Naive thymus-derived CD8-positive, alpha-beta T cell (primary cell): ENCODE data around the gene CABP7. TPM values are rescaled to one million over a fixed set of nuclear protein-coding genes. Genes with fewer than 3 reads are reported as not detected.

Source experiments
- ATAC-seq, 2 donors: fragments of 150-1000 bp; cut with Tn5 transposase in 1 of 2; sonication (Bioruptor Pico), chemical (Tn5 transposase) in 1 of 2; 1 replicate in 1 of 2; 2 replicates in 1 of 2; pipeline ENCODE4 v1.10.0; 2021; ENCODE audit warnings: mild to moderate bottlenecking in 2 of 2, moderate library complexity in 2 of 2
- POLR2A ChIA-PET: fragments of 350-600 bp; sonication (Branson Sonifier 250); formaldehyde crosslinking; loops from one replicate; lab custom pipeline; 2021; ENCODE audit warnings: antibody characterized with exemption; lab: Charles Lee
- DNase-seq, 10 donors: peaks; one replicate each; pipeline versions ENCODE4 v3.0.0 to v3.0.0-alpha.2; 2020 to 2022
- H3K27ac Mint-ChIP-seq, 10 donors: one replicate each; pipeline ENCODE4 v1.8.0; 2020 to 2022; ENCODE audit warnings: mild to moderate bottlenecking in 10 of 10, mixed read lengths in 10 of 10, moderate library complexity in 4 of 10, inconsistent platforms in 1 of 10
- H3K27me3 Mint-ChIP-seq, 5 donors: one replicate each; pipeline ENCODE4 v1.8.0; 2021 to 2022; ENCODE audit warnings: mixed read lengths in 5 of 5
- H3K36me3 Mint-ChIP-seq, 3 donors: one replicate each; pipeline ENCODE4 v1.8.0; 2020 to 2022; ENCODE audit warnings: mixed read lengths in 3 of 3, mild to moderate bottlenecking in 2 of 3, inconsistent platforms in 1 of 3
- H3K4me1 Mint-ChIP-seq, 4 donors: one replicate each; pipeline ENCODE4 v1.8.0; 2021 to 2022; ENCODE audit warnings: mixed read lengths in 4 of 4
- H3K4me3 Mint-ChIP-seq, 10 donors: one replicate each; pipeline ENCODE4 v1.8.0; 2020 to 2022; ENCODE audit warnings: mild to moderate bottlenecking in 10 of 10, mixed read lengths in 10 of 10, moderate library complexity in 6 of 10, inconsistent platforms in 1 of 10
- H3K9me3 Mint-ChIP-seq, 9 donors: one replicate each; pipeline ENCODE4 v1.8.0; 2020 to 2022; ENCODE audit warnings: mixed read lengths in 9 of 9, mild to moderate bottlenecking in 3 of 9, inconsistent platforms in 1 of 9, moderate library complexity in 1 of 9
- polyA plus RNA-seq, 3 donors: library from polyadenylated mRNA; unstranded; fragments of 300-500 nt; fragmentation: Illumina TruSeq; gene quantifications; one replicate each; pipeline ENCODE4 v1.2.3, GENCODE V29; 2021
- total RNA-seq, 8 experiments: library from RNA in 2 of 8; stranded (reverse) in 2 of 8; gene quantifications; one replicate each; pipeline ENCODE4 v1.2.3 and lab custom pipeline; 2021 to 2026

CABP7 gene
- total and polyA plus RNA-seq, 5 experiments from 2014 or later, result 0.06 to 0.11 (median 0.08) TPM; not detected in 1

- ATAC-seq, result no peak
- H3K27ac Mint-ChIP-seq, result no peak overlapping the region
- H3K9me3 Mint-ChIP-seq, result no peaks in the 10 kb centered on the region
- no peak for DNase-seq
- POLR2A ChIA-PET, result no interaction called here
- no peak overlapping the region for H3K4me3 Mint-ChIP-seq
- peaks cover 0 to 4% (median 0%) of the 10 kb centered on the region in 5 donors for H3K27me3 Mint-ChIP-seq
- no peaks in the 10 kb centered on the region for H3K36me3 Mint-ChIP-seq
- no peaks in the 10 kb centered on the region for H3K4me1 Mint-ChIP-seq
Measured at GRCh38 chr22:29780220-29780619, 60.4 kb downstream of the CABP7 start.

GRCh38 chr22:29780748-29781676 lies 61.2 kb downstream of the CABP7 start:
- Mint-ChIP-seq H3K9me3 (no peaks in the 10 kb centered on the region), H3K27me3 (peaks cover 0 to 4% (median 0%) of the 10 kb centered on the region in 5 donors), H3K4me1 (peaks cover 0 to 2% (median 0%) of the 10 kb centered on the region in 4 donors), H3K27ac (peak overlapping the region in 1 of 10 donors; percentile 67), H3K4me3 (no peak overlapping the region), H3K36me3 (no peaks in the 10 kb centered on the region)
- ATAC-seq (no peak), DNase-seq (peak in 1 of 10 donors; percentile 43)
- POLR2A ChIA-PET, result no interaction called here

Other genes starting within 250 kb of the CABP7 start
- under 1 TPM; 0.31 to 0.47 TPM for gene NEFH, start 239.8 kb upstream of the CABP7 start, total RNA-seq
- under 1 TPM; 0.27 to 0.67 (median 0.52) TPM for gene NEFH, start 239.8 kb upstream of the CABP7 start, polyA plus RNA-seq
- 10 to 100 TPM; 47.2 to 48.0 TPM for gene THOC5, start 166.2 kb upstream of the CABP7 start, total RNA-seq
- gene THOC5, start 166.2 kb upstream of the CABP7 start, polyA plus RNA-seq, result 10 to 100 TPM; 20.1 to 25.7 (median 20.8) TPM
- 10 to 100 TPM; 43.4 to 46.1 TPM for gene NIPSNAP1, start 138.9 kb upstream of the CABP7 start, total RNA-seq
- 10 to 100 TPM; 58.9 to 62.8 (median 59.6) TPM for gene NIPSNAP1, start 138.9 kb upstream of the CABP7 start, polyA plus RNA-seq
- gene NF2, start 116.4 kb upstream of the CABP7 start, total RNA-seq, result 10 to 100 TPM; 23.6 to 25.4 TPM
- gene NF2, start 116.4 kb upstream of the CABP7 start, polyA plus RNA-seq, result 10 to 100 TPM; 15.3 to 16.8 (median 15.5) TPM
- gene ZMAT5, start 47.0 kb downstream of the CABP7 start, total RNA-seq, result 10 to 100 TPM; 17.5 to 23.8 TPM
- 10 to 100 TPM; 44.2 to 58.5 (median 46.3) TPM for gene ZMAT5, start 47.0 kb downstream of the CABP7 start, polyA plus RNA-seq
- 10 to 100 TPM; 53.9 to 59.7 TPM for gene UQCR10, start 47.4 kb downstream of the CABP7 start, total RNA-seq
- gene UQCR10, start 47.4 kb downstream of the CABP7 start, polyA plus RNA-seq, result 100 to 1,000 TPM; 288 to 333 (median 323) TPM
- gene ASCC2, start 118.3 kb downstream of the CABP7 start, total RNA-seq, result 10 to 100 TPM; 86.5 to 87.7 TPM
- 10 to 100 TPM; 41.2 to 72.7 (median 55.0) TPM for gene ASCC2, start 118.3 kb downstream of the CABP7 start, polyA plus RNA-seq
- gene MTMR3, start 163.2 kb downstream of the CABP7 start, total RNA-seq, result 10 to 100 TPM; 61.4 to 68.7 TPM
- gene MTMR3, start 163.2 kb downstream of the CABP7 start, polyA plus RNA-seq, result 10 to 100 TPM; 13.4 to 20.9 (median 14.9) TPM